Prostate gland (tissue), 2 donors: ENCODE results near the gene MPPE1. TPM values are rescaled to one million over a fixed set of nuclear protein-coding genes. Genes with fewer than 3 reads are reported as not detected.
"Not testable (repeated sequence)": the region's sequence is repeated elsewhere in the genome, so short reads cannot be mapped to it uniquely, and the experiment has no call there.

Experiments
- DNase-seq: peaks from one replicate; pipeline ENCODE4 v3.0.0-alpha.2; 2019; ENCODE audit warnings: low spot score
- H3K27ac ChIP-seq, 2 donors: fragments of 200-600 bp; sonication (generic); 2 replicates each; pipeline ENCODE4 v1.5.1; 2017 to 2019
- H3K27me3 ChIP-seq: fragments of 200-600 bp; sonication (generic); replicated peaks from 2 replicates; pipeline ENCODE4 v1.5.1; 2019; ENCODE audit not compliant: insufficient read depth
- H3K36me3 ChIP-seq, 2 donors: fragments of 200-600 bp; sonication (generic); 1 replicate in 1 of 2; 2 replicates in 1 of 2; pipeline versions ENCODE4 v1.5.1 to v1.8.1; 2017 to 2019
- H3K4me1 ChIP-seq: fragments of 200-600 bp; sonication (generic); replicated peaks from 2 replicates; pipeline ENCODE4 v1.5.1; 2019
- H3K4me3 ChIP-seq, 2 donors: fragments of 200-600 bp; sonication (generic); 2 replicates each; pipeline ENCODE4 v1.5.1; 2017 to 2019
- H3K9me3 ChIP-seq: fragments of 200-600 bp; sonication (generic); 2 replicates; pipeline ENCODE4 v1.5.1; 2017
- CTCF ChIP-seq, 4 experiments: fragments of 200-600 bp in 2 of 4; fragments of 450-650 bp in 2 of 4; sonication (generic) in 2 of 4; IDR thresholded peaks; 1 replicate in 3 of 4; 2 replicates in 1 of 4; pipeline ENCODE4 v1.5.1; 2016 to 2019; ENCODE audit warnings: antibody characterized with exemption in 4 of 4, mild to moderate bottlenecking in 2 of 4, moderate library complexity in 2 of 4
- POLR2A ChIP-seq: fragments of 450-650 bp; IDR thresholded peaks from one replicate; pipeline ENCODE4 v1.6.1; 2016; ENCODE audit warnings: antibody characterized with exemption, mild to moderate bottlenecking
- POLR2AphosphoS5 ChIP-seq: sonication (generic); formaldehyde crosslinking; IDR thresholded peaks from one replicate; pipeline ENCODE4 v1.6.1; 2017; ENCODE audit warnings: antibody characterized with exemption
- WGBS: methylation state at CpG from one replicate; pipeline ENCODE4 v1.1.5; 2018; 5-methylcytosine and 5-hydroxymethylcytosine counted together
- intact Hi-C: fragments of 100-400 bp; cut with DNase I; formaldehyde crosslinking; loops from one replicate; pipeline ENCODE4 v1.14.2; 2022
- total RNA-seq, 2 donors: library from RNA; depleted of rRNA; stranded (reverse); fragments of >200 nt; gene quantifications; one replicate each; pipeline ENCODE4 v1.1.0, GENCODE V29; 2016

The MPPE1 gene
- total RNA-seq, 2 donors from 2014 or later: 19.3 to 29.1 TPM

GRCh38 chr18:11925800-11926481 is 17.8 kb upstream of the MPPE1 start:
- Histone ChIP-seq H3K27me3 (no peaks in the 10 kb centered on the region), H3K4me3 (no peak overlapping the region), H3K36me3 (no peaks in the 10 kb centered on the region), H3K4me1 (no peaks in the 10 kb centered on the region), H3K9me3 (no peaks in the 10 kb centered on the region), H3K27ac (no peak overlapping the region)
- 70% methylated on average over 12 of the region's 12 CpGs for WGBS
- no peak for DNase-seq
- intact Hi-C loops: no loop called here
- no peak for TF ChIP-seq CTCF (IDR thresholded peaks at IDR 0.05)
- TF ChIP-seq POLR2AphosphoS5: no peak
- TF ChIP-seq POLR2A: no peak

- 64% methylated on average over 3 of the region's 3 CpGs for WGBS
These were observed 15.3 kb upstream of the MPPE1 start for GRCh38 chr18:11923450-11923849.

GRCh38 chr18:11919522-11919921 is 11.4 kb upstream of the MPPE1 start:
- H3K36me3 ChIP-seq, H3K4me3 ChIP-seq, H3K27me3 ChIP-seq, H3K27ac ChIP-seq, DNase-seq, intact Hi-C loops, H3K9me3 ChIP-seq, H3K4me1 ChIP-seq: not testable (repeated sequence)
- WGBS: 87% methylated on average over 5 of the region's 5 CpGs

More at GRCh38 chr18:11923450-11923849, 15.3 kb upstream of the MPPE1 start:
- intact Hi-C loops: no loop called here
- H3K4me1 ChIP-seq: no peaks in the 10 kb centered on the region
- H3K27me3 ChIP-seq: no peaks in the 10 kb centered on the region
- TF ChIP-seq CTCF (IDR thresholded peaks at IDR 0.05) (no peak), POLR2A (no peak), POLR2AphosphoS5 (no peak)
- no peaks in the 10 kb centered on the region for H3K9me3 ChIP-seq
- H3K27ac ChIP-seq: no peak overlapping the region
- DNase-seq: no peak
- no peak overlapping the region for H3K4me3 ChIP-seq
- H3K36me3 ChIP-seq: no peaks in the 10 kb centered on the region

- WGBS: 70% methylated on average over 4 of the region's 4 CpGs
- not testable (repeated sequence) for H3K4me1 ChIP-seq
These were observed 8.8 kb upstream of the MPPE1 start for GRCh38 chr18:11916880-11917279.

GRCh38 chr18:11909591-11910026 is 1.5 kb upstream of the MPPE1 start:
- WGBS: 39% methylated on average over 2 of the region's 2 CpGs
- H3K9me3 ChIP-seq: no peaks in the 10 kb centered on the region
- H3K36me3 ChIP-seq: no peaks in the 10 kb centered on the region
- H3K27ac ChIP-seq: peak overlapping the region; percentile 97 to 100
- H3K27me3 ChIP-seq: no peaks in the 10 kb centered on the region
- intact Hi-C loops: loop anchor here (2.0 kb wide), 2 partner anchors 59 to 71 kb away; partner anchors contain the start of genes CHMP1B and IMPA2
- H3K4me3 ChIP-seq: no peak overlapping the region
- TF ChIP-seq POLR2A (no peak), POLR2AphosphoS5 (no peak), CTCF (IDR thresholded peaks at IDR 0.05) (no peak)
- H3K4me1 ChIP-seq: peaks cover 5% of the 10 kb centered on the region
- DNase-seq: no peak

More at GRCh38 chr18:11916880-11917279, 8.8 kb upstream of the MPPE1 start:
- intact Hi-C loops, DNase-seq, H3K36me3 ChIP-seq, H3K4me3 ChIP-seq, H3K27me3 ChIP-seq, H3K9me3 ChIP-seq, H3K27ac ChIP-seq: not testable (repeated sequence)

- 8% methylated on average over 13 of the region's 13 CpGs for WGBS
- intact Hi-C loops: loop anchor here (2.0 kb wide), 2 partner anchors 58 to 72 kb away; partner anchors contain the start of genes CHMP1B and IMPA2
- H3K4me1 ChIP-seq: peaks cover 5% of the 10 kb centered on the region
- H3K27me3 ChIP-seq: no peaks in the 10 kb centered on the region
- DNase-seq: no peak
- peak overlapping the region; percentile 76 to 92 for H3K4me3 ChIP-seq
- no peaks in the 10 kb centered on the region for H3K9me3 ChIP-seq
- peak overlapping the region; percentile 97 to 100 for H3K27ac ChIP-seq
- TF ChIP-seq POLR2A (no peak), CTCF (IDR thresholded peaks at IDR 0.05) (no peak), POLR2AphosphoS5 (no peak)
- H3K36me3 ChIP-seq: no peaks in the 10 kb centered on the region
These were observed 941 bp upstream of the MPPE1 start for GRCh38 chr18:11909061-11909455.
